DMS 273 treated with DMSO at 0.1 percent for 48 hours (cell line): ENCODE measurements around the gene ZNF780B.
"Not testable (repeated sequence)": the region's sequence is repeated elsewhere in the genome, so short reads cannot be mapped to it uniquely, and the experiment has no call there.

ENCODE experiments used
- DNase-seq: peaks from one replicate; lab custom pipeline; 2025; lab: John Stamatoyannopoulos, UW

ZNF780B gene

GRCh38 chr19:40038047-40038446 is 18.0 kb downstream of the ZNF780B start:
- DNase-seq: not testable (repeated sequence)

- no peak for DNase-seq
These were observed 20.0 kb downstream of the ZNF780B start for GRCh38 chr19:40035996-40036395.

- no peak for DNase-seq
These were observed 22.0 kb downstream of the ZNF780B start for GRCh38 chr19:40033989-40034560.

DNA sequence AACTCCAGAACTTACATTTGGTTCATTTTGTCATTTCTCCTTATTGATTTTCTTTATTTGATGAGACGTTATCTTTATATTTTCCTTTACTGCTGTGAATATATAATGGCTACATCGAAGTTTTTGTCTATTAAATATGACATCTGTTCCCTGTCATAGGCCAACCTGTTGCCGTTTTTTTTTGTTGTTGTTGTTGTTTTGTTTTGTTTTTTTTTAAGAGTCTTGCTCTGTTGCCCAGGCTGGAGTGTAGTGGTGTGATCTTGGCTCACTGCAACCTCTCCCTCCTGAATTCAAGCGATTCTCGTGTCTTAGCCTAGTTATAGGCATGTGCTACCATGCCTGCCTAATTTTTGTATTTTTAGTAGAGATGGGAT is 29.4 kb downstream of the ZNF780B start:
- no peak for DNase-seq

DNA sequence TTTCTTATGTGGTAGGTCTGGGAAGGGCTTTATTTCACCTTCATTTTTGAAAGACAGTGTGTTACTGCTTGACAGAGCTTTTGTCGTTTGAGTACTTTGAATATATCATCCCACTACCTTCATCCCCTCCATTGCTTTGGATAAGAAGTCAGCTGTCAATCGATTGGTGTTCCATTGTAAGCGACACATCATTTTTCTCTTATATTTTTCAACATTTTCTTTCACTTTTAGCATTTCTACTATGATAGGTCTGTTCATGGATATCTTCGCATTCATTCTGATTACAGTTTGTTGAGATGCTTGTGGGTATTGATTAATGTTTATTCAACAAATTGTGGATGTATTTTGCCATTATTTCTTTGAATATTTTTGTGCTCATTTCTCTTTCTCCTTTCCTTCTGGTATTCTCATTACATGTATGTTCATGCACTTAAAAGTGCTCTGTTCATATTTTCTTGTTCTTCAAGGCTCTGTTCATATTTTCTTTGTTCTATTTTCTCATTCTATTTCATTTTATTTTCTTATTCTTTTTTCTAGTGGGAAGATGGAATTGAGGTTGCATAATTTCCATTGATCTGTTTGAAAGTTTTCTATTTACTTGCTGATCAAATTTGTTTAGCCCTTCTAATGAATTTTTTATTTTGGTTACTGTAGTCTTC is 30.0 kb downstream of the ZNF780B start:
- DNase-seq: no peak

DNA sequence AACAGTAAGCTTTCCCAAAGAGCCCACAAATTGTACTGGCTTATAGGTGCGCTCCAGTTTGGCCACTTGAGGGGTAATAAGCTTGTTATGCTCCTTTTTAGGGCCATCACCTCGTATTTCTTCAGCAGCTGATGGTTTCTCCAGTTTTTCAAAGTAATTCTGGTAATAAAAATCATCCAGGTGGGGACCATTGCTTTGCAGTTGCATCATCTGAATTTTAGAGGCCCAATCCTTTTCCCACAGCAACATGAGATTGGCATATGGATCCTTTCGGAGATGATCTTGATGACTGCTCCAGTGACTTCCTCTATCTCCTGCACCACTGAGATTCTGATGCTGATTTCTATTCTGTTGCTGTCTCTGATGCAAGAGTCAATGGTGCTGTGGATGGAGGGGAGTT is 32.1 kb downstream of the ZNF780B start:
- no peak for DNase-seq

- DNase-seq: no peak
These were observed 42.0 kb downstream of the ZNF780B start for GRCh38 chr19:40013991-40014390.

- no peak for DNase-seq
These were observed 46.4 kb downstream of the ZNF780B start for GRCh38 chr19:40009674-40010073.

GRCh38 chr19:40006273-40006691 is 49.7 kb downstream of the ZNF780B start:
- DNase-seq: no peak

GRCh38 chr19:40005691-40006272 is 50.2 kb downstream of the ZNF780B start:
- no peak for DNase-seq

DNA sequence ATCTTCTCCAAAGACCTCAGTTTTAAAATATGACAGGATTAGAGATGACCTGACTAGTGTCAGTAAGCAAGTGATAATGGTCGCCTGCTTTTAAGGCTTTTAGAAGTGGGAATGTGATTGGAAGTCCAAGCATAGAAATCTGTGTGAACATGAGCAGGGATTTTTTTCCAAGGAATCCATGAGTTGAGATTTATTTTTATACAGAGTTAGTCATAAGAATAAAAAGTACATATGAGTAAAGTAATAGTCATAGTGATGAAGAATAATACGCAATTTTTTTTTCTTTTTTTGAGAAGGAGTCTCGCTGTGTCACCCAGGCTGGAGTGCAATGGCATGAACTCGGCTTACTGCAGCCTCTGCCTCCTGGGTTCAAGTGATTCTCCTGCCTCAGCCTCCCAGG is 57.5 kb downstream of the ZNF780B start:
- no peak for DNase-seq

DNA sequence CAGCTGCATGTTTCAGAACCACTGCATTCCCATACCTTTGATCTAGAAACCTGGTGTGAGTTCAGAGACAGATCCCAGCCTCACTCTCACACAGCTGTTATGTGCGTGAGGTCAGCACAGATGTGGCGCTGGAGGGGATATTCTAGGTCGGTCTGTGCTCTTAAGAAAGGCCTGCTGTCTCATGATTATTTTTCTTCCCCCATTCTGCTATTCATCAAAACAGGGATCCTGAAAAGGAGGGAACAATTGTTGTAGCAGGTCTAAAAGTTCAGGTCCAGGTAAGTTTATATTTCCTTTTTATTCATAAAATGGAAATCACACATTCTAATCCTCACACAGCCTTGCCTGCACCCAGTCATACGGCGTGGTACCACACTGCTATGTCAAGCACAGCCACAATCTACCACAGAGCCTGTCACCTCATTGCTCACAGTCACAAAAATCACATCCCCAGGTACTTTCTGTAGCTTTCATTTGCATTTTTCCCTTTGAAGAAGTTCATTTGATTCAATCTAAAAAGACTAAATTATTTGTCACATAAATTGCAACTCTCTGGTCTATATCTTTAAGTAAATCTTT is 58.3 kb downstream of the ZNF780B start:
- no peak for DNase-seq

DNA sequence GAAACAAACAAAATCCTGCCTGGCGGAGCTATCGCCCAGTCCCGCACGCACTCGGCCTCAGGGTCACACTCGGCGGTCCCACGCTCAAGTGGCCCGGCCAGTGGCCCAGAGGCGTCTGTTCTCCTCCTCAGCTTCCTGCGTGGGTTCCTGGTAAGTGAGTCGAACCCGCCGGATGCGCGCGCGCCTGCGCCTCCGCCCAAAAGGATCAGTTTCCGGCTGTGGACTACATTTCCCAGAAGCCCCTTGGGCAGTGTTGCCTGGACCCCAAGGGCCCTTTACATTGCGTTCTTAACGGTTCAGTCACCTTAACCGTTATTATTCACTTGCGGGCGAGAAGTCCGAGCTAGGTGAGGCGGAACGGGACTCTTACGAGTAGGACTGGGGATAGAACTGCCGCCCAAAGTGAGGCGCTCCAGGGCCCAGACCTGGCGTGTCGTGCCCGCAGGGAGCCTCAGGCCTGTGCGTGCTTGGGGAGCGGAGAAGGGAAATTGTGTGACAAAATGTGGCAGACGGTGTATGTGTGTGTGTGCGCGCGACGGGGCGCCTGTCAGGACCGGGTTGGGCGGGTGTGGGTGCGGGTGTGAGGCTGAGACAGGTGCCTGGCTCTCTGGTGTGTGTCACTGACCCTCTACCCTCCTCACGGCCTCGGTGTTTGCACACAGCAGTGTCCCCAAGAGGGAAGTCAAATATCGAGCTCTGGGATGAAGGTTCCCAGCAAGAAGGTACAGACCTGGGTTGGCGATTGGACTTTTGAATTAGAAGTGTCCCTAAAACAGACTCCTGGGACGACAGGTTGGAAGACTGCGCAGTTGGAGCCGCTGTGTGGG is 59.0 kb downstream of the ZNF780B start, which contains the start of gene ZNF546:
Gene ZNF546, plus strand, starts transcription at position 250 of the 827 bp plus-strand sequence. CDS start 1,267 bp downstream, outside the sequence.
- DNase-seq: peak; percentile 82

GRCh38 chr19:39996218-39996810 is 59.7 kb downstream of the ZNF780B start:
- peak; percentile 4 for DNase-seq

- DNase-seq: no peak
These were observed 60.2 kb downstream of the ZNF780B start for GRCh38 chr19:39995794-39996193.

DNA sequence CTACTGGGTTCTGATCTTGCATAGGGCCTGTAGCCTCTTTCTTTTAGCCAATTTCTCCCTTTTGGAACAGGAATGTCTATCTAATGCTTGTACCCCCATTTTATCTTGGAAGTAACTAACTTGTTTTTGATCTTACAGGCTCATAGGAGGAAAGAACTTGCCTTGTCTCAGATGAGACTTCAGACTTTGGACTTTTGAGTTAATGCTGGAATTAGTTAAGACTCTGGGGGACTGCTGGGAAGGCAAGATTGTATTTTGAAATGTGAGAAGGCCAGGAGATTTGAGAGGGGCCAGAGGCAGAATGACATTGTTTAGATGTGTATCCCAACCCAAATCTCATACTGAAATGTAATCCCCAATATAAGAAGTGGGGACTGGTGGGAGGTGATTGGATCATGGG is 61.7 kb downstream of the ZNF780B start:
- no peak for DNase-seq

DNA sequence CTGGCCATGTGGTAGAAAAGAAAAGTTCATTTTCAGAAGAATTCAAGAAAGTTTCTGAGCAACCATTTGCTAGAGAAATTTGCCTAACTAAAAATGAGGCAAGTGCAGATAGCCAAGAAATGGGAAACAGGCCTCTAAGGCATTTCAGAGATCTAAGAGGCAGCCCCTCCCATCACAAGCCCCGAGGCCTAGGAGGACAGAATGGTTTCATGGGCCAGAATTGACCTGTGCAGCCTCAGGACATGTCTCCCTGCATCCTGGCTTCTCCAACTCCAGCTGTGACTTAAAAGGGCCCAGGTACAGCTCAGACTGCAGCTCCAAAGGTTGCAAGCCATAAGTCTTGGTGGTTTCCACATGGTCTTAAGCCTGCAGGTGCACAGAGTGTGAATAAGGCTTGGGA is 62.4 kb downstream of the ZNF780B start:
- no peak for DNase-seq

GRCh38 chr19:39987596-39987995 is 68.4 kb downstream of the ZNF780B start:
- DNase-seq: no peak

GRCh38 chr19:39987167-39987566 is 68.9 kb downstream of the ZNF780B start:
- DNase-seq: no peak

DNA sequence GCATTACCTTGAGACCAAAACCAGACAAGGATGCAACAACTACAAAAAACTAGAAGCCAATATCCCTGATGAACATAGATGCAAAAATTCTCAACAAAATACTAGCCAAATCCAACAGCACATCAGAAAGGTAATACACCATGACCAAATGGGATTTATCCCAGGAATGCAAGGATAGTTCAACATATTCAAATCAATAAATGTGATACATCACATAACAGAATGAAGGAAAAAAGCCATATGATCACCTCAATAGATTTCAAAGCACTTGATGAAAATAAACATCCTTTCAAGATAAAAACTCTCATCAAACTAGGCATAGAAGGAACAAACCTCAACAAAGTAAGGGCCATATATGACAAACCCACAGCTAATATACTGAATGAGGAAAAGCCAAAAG is 69.4 kb downstream of the ZNF780B start:
- no peak for DNase-seq

DNA sequence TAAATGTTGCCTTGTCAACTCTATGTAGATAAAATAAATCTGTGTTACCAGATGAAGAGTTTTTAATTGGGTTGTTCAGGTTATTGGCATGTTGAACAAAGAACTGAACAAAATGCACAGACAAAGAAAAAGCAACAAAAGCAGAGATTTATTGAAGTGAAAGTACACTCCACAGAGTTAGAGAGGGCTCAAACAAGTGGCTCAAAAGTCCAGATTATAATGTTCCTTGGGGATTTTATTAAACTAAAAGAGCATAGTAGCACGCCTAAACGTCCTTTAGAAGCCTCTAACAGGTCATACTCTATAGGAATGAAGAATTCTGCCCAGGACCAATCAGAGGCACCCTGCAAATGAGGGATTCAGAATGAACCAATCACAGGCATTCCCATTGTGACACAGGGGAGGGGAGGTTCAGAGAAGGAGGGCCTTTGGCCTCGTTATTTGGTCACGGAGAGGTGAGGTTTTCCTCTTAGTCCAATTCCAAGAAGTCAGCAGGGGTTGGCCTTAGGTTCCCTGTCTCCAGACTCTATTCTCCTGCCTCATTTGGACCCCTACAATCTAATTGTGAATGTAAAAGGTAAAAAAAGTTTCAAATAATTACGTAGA is 72.2 kb downstream of the ZNF780B start:
- DNase-seq: no peak

DNA sequence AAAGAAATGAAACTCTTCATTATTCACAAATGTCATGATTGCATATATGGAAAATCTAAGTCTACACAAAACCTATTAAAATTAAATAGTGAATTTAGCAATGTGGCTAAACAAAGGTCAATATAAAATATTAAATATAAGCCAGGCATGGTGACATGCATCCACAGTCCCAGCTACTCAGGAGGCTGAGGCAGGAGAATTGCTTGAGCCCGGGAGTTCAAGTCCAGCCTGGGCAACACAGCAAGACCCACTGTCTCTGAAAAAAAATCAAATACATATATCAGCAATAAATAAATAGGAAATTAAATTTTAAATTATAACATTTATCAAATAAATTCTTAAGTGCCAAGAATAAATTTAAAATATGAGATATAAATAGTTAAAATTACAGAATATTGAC is 73.1 kb downstream of the ZNF780B start:
- no peak for DNase-seq
